ENCODE measurements around the gene RNPEP. TPM values are rescaled to one million over a fixed set of nuclear protein-coding genes. Genes with fewer than 3 reads are reported as not detected.

RNPEP gene
- total and polyA plus RNA-seq, 4 donors: 40.7 to 74.9 (median 47.5) TPM

GRCh38 chr1:201968202-201968925 is 14.1 kb upstream of the RNPEP start:
- H3K9ac ChIP-seq (ENCODE audit: insufficient read depth in 1 of 2, low read length in 2 of 2): no peak overlapping the region
- no peak for ATAC-seq (ENCODE audit: insufficient read depth, low FRiP score)
- no peaks in the 10 kb centered on the region for H3K27me3 ChIP-seq (ENCODE audit: control insufficient read depth in 3 of 3, insufficient read depth in 3 of 3, low read length in 2 of 3)
- no peak for TF ChIP-seq CTCF (IDR thresholded peaks at IDR 0.05; ENCODE audit: control extremely low read depth, extremely low read depth)
- no peaks in the 10 kb centered on the region for H3K4me1 ChIP-seq (ENCODE audit: control insufficient read depth in 5 of 5, insufficient read depth in 5 of 5, low read length in 5 of 5)
- no peak overlapping the region for H3K4me3 ChIP-seq
- H3K9me3 ChIP-seq (ENCODE audit: control insufficient read depth in 4 of 4, insufficient read depth in 3 of 4, low read length in 3 of 4): no peaks in the 10 kb centered on the region
- no peak for DNase-seq
- H3K36me3 ChIP-seq (ENCODE audit: control insufficient read depth in 4 of 4, insufficient read depth in 4 of 4, low read length in 4 of 4): peaks cover 14 to 43% (median 32%) of the 10 kb centered on the region in 4 donors
- 92 to 93% methylated on average over 16 of the region's 16 CpGs for WGBS, 2 donors
- H3K27ac ChIP-seq (ENCODE audit: low read depth in 1 of 2, low read length in 1 of 2): no peak overlapping the region

DNA sequence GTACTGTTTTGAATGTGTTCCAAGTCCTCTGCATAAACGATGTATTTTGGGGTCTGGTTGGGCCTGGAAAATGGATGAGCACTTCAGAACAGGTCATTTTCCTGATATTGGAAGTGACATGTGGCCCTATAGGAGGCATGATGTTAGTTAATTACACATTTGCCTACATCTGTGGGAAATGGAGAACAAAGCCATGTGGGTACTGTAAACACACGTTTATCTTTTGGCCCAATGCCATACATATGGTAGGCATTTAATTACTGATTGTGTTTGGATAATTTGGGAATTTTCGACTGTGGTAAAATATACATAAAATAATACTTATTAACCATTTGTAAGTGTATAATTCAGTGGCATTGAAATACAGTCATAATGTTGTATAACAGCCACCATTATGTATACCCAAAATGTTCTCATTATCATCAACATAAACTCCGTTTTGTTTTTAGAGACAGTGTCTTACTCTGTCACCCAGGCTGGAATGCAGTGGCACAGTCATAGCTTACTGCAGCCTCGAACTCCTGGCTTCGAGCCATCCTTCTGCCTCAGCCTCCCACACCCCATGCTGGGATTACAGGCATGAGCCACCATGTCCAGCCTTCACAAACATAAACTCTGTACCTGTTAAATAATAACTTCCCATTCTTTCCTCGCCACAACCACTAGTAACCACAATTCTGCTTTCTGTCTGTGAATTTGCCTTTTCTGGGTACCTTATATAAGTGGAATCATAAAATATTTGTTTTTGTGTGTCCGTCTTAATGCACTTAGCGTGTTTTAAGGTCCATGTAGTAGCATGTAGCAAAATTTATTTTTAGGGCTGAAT is 11.9 kb upstream of the RNPEP start:
- no peaks in the 10 kb centered on the region for H3K9me3 ChIP-seq (ENCODE audit: control insufficient read depth in 4 of 4, insufficient read depth in 3 of 4, low read length in 3 of 4)
- H3K27me3 ChIP-seq (ENCODE audit: control insufficient read depth in 3 of 3, insufficient read depth in 3 of 3, low read length in 2 of 3): no peaks in the 10 kb centered on the region
- no peak overlapping the region for H3K4me3 ChIP-seq
- ATAC-seq (ENCODE audit: insufficient read depth, low FRiP score) (no peak), DNase-seq (no peak)
- H3K27ac ChIP-seq (ENCODE audit: low read depth in 1 of 2, low read length in 1 of 2): no peak overlapping the region
- 63 to 65% methylated on average over 9 of the region's 9 CpGs for WGBS, 2 donors
- peaks cover 10 to 27% (median 22%) of the 10 kb centered on the region in 4 donors for H3K36me3 ChIP-seq (ENCODE audit: control insufficient read depth in 4 of 4, insufficient read depth in 4 of 4, low read length in 4 of 4)
- no peak for TF ChIP-seq CTCF (IDR thresholded peaks at IDR 0.05; ENCODE audit: control extremely low read depth, extremely low read depth)
- no peak overlapping the region for H3K9ac ChIP-seq (ENCODE audit: insufficient read depth in 1 of 2, low read length in 2 of 2)
- no peaks in the 10 kb centered on the region for H3K4me1 ChIP-seq (ENCODE audit: control insufficient read depth in 5 of 5, insufficient read depth in 5 of 5, low read length in 5 of 5)

DNA sequence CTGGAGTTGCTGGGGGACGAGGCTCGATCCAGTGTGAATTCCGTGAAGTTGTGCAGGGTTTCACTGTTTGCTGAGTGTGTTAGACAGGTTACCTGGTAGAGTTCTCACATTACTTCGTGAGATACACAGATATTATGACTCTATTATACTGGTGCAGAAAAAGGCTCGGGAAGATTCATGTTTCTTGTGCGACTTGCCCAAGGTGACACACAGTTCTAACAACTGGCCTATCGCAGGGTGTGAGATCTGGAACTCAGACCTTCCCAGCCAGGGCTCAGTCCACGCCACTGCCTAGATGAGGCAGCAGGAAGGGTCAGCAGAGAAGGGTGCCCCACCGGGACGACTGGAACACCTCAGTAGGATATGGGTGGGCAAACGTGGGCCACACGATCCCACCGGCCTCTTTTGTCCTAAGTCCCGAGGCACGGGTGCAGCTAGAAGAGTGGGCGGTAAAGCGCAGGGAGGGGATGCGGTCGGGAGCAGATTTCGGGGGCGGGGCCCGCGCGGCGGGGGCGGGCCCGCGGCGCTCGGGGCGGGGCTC is 296 bp upstream of the RNPEP start:
- H3K27ac ChIP-seq (ENCODE audit: low read depth in 1 of 2, low read length in 1 of 2): peak overlapping the region; percentile 50 to 88
- DNase-seq (peak; percentile 69 to 84 (median 76)), ATAC-seq (ENCODE audit: insufficient read depth, low FRiP score) (peak; percentile 93)
- no peak for TF ChIP-seq CTCF (IDR thresholded peaks at IDR 0.05; ENCODE audit: control extremely low read depth, extremely low read depth)
- WGBS, 2 donors: 9 to 22% methylated on average over 17 to 31 of the region's 31 CpGs
- no peaks in the 10 kb centered on the region for H3K9me3 ChIP-seq (ENCODE audit: control insufficient read depth in 4 of 4, insufficient read depth in 3 of 4, low read length in 3 of 4)
- H3K4me3 ChIP-seq: peak overlapping the region; percentile 85
- H3K9ac ChIP-seq (ENCODE audit: insufficient read depth in 1 of 2, low read length in 2 of 2): no peak overlapping the region
- no peaks in the 10 kb centered on the region for H3K27me3 ChIP-seq (ENCODE audit: control insufficient read depth in 3 of 3, insufficient read depth in 3 of 3, low read length in 2 of 3)
- H3K36me3 ChIP-seq (ENCODE audit: control insufficient read depth in 4 of 4, insufficient read depth in 4 of 4, low read length in 4 of 4): no peaks in the 10 kb centered on the region
- peaks cover 0 to 11% (median 0%) of the 10 kb centered on the region in 5 donors for H3K4me1 ChIP-seq (ENCODE audit: control insufficient read depth in 5 of 5, insufficient read depth in 5 of 5, low read length in 5 of 5)
